AG04450 (cell line): Measurements from ENCODE around the gene ECT2. TPM values are rescaled to one million over a fixed set of nuclear protein-coding genes. Genes with fewer than 3 reads are reported as not detected.

ENCODE experiments used
- CTCF ChIA-PET: fragments of 300-600, 350-600 bp; formaldehyde crosslinking; extraction: SDS; loops from one replicate; lab custom pipeline; 2022; ENCODE audit warnings: antibody characterized with exemption, inconsistent platforms; lab: Charles Lee
- POLR2A ChIA-PET: fragments of 350-600 bp; formaldehyde crosslinking; extraction: SDS; loops from one replicate; lab custom pipeline; 2021; ENCODE audit warnings: antibody characterized with exemption, inconsistent platforms; lab: Yijun Ruan, JAX
- DNase-seq: peaks from one replicate; pipeline ENCODE4 v3.0.0-alpha.2; 2011; ENCODE audit warnings: low read depth, low spot score
- H3K27ac ChIP-seq: one replicate; pipeline ENCODE4 v1.5.1; 2012; ENCODE audit warnings: low read depth, low read length, control low read depth
- H3K27me3 ChIP-seq: one replicate; pipeline ENCODE4 v1.6.0; 2012; ENCODE audit warnings: low read length; ENCODE audit not compliant: control insufficient read depth, insufficient read depth
- H3K4me3 ChIP-seq: 2 replicates; pipeline ENCODE4 v1.5.1; 2011; ENCODE audit warnings: mild to moderate bottlenecking, low read depth, low read length, control low read depth
- H3K9me3 ChIP-seq: 2 replicates; pipeline ENCODE4 v1.5.1; 2012; ENCODE audit warnings: low read length; ENCODE audit not compliant: control insufficient read depth, insufficient read depth
- CTCF ChIP-seq: IDR thresholded peaks from 2 replicates; pipeline ENCODE4 v1.5.1; 2011; ENCODE audit warnings: low read depth, low read length, control low read depth, inconsistent platforms
- polyA plus RNA-seq: library from polyadenylated mRNA; depleted of rRNA; stranded (reverse); fragments of >200 nt; gene quantifications from 2 replicates; pipeline ENCODE4 v1.2.3, GENCODE V29; 2011

The ECT2 gene
- polyA plus RNA-seq, 1 experiment = 21.8 TPM

GRCh38 chr3:172800156-172800555 lies 49.6 kb downstream of the ECT2 start:
- no peak for DNase-seq
- CTCF ChIA-PET = interaction anchor here (1.1 to 1.3 kb wide), 2 partner anchors 9 to 10 kb away, joined by 4 read pairs; no protein-coding TSS in a partner anchor
- no peaks in the 10 kb centered on the region for H3K27me3 ChIP-seq
- no peaks in the 10 kb centered on the region for H3K9me3 ChIP-seq
- TF ChIP-seq CTCF = no peak
- POLR2A ChIA-PET = no interaction called here
- no peak overlapping the region for H3K4me3 ChIP-seq
- H3K27ac ChIP-seq = no peak overlapping the region

GRCh38 chr3:172803489-172803888 lies 53.0 kb downstream of the ECT2 start:
- DNase-seq = no peak
- no peak overlapping the region for H3K27ac ChIP-seq
- ChIA-PET CTCF (no interaction called here), POLR2A (no interaction called here)
- no peaks in the 10 kb centered on the region for H3K27me3 ChIP-seq
- H3K4me3 ChIP-seq = no peak overlapping the region
- no peaks in the 10 kb centered on the region for H3K9me3 ChIP-seq
- TF ChIP-seq CTCF = no peak

- no peak for TF ChIP-seq CTCF
- Histone ChIP-seq H3K4me3 (no peak overlapping the region), H3K27ac (no peak overlapping the region), H3K9me3 (no peaks in the 10 kb centered on the region), H3K27me3 (no peaks in the 10 kb centered on the region)
- POLR2A ChIA-PET = no interaction called here
- DNase-seq = no peak
- CTCF ChIA-PET = no interaction called here
These were observed 53.8 kb downstream of the ECT2 start for GRCh38 chr3:172804323-172804722.

DNA sequence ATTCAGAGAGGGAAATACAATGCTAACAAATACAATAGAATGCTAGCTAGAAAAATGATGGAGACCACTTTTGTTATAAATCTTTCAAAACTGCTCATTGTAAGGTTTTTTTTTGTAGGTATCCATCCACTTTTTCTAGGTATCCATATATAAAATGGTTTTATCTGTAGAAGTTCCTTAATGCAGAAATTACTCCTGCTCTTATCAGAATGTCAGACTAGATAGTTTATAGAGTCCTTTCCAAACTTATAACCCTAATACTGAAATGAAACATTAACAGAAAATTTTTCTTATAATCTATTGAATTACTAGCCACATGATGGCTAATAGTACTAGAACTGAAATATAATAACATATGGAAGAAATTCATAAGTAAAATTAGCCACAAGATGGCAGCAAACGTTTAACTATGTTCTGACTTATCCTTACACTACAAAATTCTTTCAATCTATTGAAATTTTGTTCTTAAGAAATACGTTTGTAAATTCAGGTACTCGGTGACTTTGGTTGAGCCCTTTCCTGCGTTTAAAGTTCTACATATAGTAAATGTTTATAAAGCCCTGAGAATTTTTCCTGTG lies 58.5 kb downstream of the ECT2 start:
- Histone ChIP-seq H3K27ac (no peak overlapping the region), H3K4me3 (no peak overlapping the region), H3K9me3 (no peaks in the 10 kb centered on the region), H3K27me3 (no peaks in the 10 kb centered on the region)
- peak; percentile 10 for DNase-seq
- POLR2A ChIA-PET = no interaction called here
- TF ChIP-seq CTCF = peak; percentile 27
- CTCF ChIA-PET = interaction anchor here (1.0 to 2.6 kb wide), 4 partner anchors 9 to 238 kb away, joined by 3 to 13 read pairs (median 6); no protein-coding TSS in a partner anchor

DNA sequence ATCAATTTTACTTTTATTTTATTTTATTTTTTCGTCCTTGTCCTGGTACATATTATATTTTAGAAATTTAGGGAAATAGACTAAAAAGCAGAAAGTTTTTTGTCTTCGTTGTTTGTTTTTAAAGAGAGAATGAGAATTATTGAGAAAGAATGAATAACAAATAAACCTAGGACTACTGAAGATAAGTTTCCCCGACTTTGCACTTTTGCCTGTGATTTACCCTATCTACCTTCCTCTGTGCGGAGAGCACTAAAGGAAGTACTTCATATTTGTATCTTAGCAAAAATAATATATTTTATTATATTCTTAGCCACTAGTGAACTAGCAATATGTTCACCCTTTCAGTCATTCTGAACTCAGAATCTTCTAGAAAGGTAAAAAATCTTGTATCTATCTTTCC lies 60.6 kb downstream of the ECT2 start:
- ChIA-PET POLR2A (no interaction called here), CTCF (interaction anchor here (0.6 to 2.6 kb wide), 5 partner anchors 7 to 311 kb away, joined by 4 to 13 read pairs (median 4); no protein-coding TSS in a partner anchor)
- Histone ChIP-seq H3K4me3 (no peak overlapping the region), H3K9me3 (no peaks in the 10 kb centered on the region), H3K27ac (no peak overlapping the region), H3K27me3 (no peaks in the 10 kb centered on the region)
- DNase-seq = no peak
- no peak for TF ChIP-seq CTCF
